Measurements from ENCODE around the gene POLG.

- TF ChIP-seq MEF2A (IDR thresholded peaks at IDR 0.05; ENCODE audit: borderline replicate concordance, low read depth) (no peak), EP300 (IDR thresholded peaks at IDR 0.05; ENCODE audit: borderline replicate concordance in 1 of 2, low read depth in 1 of 2, low read length in 1 of 2) (no peak), TCF12 (IDR thresholded peaks at IDR 0.05) (no peak), FOXM1 (IDR thresholded peaks at IDR 0.05; ENCODE audit: low read depth) (no peak), RFX5 (IDR thresholded peaks at IDR 0.05; ENCODE audit: low read length) (no peak)
- TF ChIP-seq, protein P1, sequence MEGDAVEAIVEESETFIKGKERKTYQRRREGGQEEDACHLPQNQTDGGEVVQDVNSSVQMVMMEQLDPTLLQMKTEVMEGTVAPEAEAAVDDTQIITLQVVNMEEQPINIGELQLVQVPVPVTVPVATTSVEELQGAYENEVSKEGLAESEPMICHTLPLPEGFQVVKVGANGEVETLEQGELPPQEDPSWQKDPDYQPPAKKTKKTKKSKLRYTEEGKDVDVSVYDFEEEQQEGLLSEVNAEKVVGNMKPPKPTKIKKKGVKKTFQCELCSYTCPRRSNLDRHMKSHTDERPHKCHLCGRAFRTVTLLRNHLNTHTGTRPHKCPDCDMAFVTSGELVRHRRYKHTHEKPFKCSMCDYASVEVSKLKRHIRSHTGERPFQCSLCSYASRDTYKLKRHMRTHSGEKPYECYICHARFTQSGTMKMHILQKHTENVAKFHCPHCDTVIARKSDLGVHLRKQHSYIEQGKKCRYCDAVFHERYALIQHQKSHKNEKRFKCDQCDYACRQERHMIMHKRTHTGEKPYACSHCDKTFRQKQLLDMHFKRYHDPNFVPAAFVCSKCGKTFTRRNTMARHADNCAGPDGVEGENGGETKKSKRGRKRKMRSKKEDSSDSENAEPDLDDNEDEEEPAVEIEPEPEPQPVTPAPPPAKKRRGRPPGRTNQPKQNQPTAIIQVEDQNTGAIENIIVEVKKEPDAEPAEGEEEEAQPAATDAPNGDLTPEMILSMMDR (IDR thresholded peaks at IDR 0.05): no peak
These were observed 19.2 kb downstream of the POLG start for GRCh38 chr15:89315375-89315929.

Measured in SK-N-SH (cell line).